Left hindlimb (tissue), 1 donor: ENCODE measurements around the gene ZNF143.
"Not testable (repeated sequence)": the region's sequence is repeated elsewhere in the genome, so short reads cannot be mapped to it uniquely, and the experiment has no call there.

Experiments
- DNase-seq: peaks from one replicate; pipeline ENCODE4 v3.0.0-alpha.2; 2018

Gene ZNF143

GRCh38 chr11:9460322-9461062, at the start of gene ZNF143:
TSS of gene ZNF143 (plus strand) at chr11:9461012. CDS start at chr11:9471309, 10,297 bp downstream.
- peak; percentile 100 for DNase-seq

- DNase-seq: no peak
Measured at GRCh38 chr11:9428706-9429105, 32.1 kb upstream of the ZNF143 start.

- no peak for DNase-seq
Measured at GRCh38 chr11:9438611-9439010, 22.2 kb upstream of the ZNF143 start.

GRCh38 chr11:9446230-9446629, 14.6 kb upstream of the ZNF143 start:
- no peak for DNase-seq

- DNase-seq: no peak
Measured at GRCh38 chr11:9448576-9449352, 12.0 kb upstream of the ZNF143 start.

- not testable (repeated sequence) for DNase-seq
Measured at GRCh38 chr11:9452023-9452422, 8.8 kb upstream of the ZNF143 start.

- no peak for DNase-seq
Measured at GRCh38 chr11:9455722-9456121, 5.1 kb upstream of the ZNF143 start.

- DNase-seq: peak; percentile 36
Measured at GRCh38 chr11:9459667-9460321, 1.0 kb upstream of the ZNF143 start.

GRCh38 chr11:9461063-9461759, 399 bp downstream of the ZNF143 start:
- peak; percentile 92 for DNase-seq

GRCh38 chr11:9461760-9462134, 935 bp downstream of the ZNF143 start:
- no peak for DNase-seq

GRCh38 chr11:9462172-9462799, 1.5 kb downstream of the ZNF143 start:
- DNase-seq: no peak

- DNase-seq: no peak
Measured at GRCh38 chr11:9462806-9463537, 2.2 kb downstream of the ZNF143 start.

GRCh38 chr11:9470765-9471164, 10.0 kb downstream of the ZNF143 start:
- DNase-seq: no peak

GRCh38 chr11:9473408-9473807, 12.6 kb downstream of the ZNF143 start:
- DNase-seq: no peak

GRCh38 chr11:9479899-9480298, 19.1 kb downstream of the ZNF143 start:
- DNase-seq: no peak

- no peak for DNase-seq
Measured at GRCh38 chr11:9489080-9489765, 28.4 kb downstream of the ZNF143 start.

GRCh38 chr11:9490376-9490775, 29.6 kb downstream of the ZNF143 start:
- DNase-seq: no peak

- DNase-seq: no peak
Measured at GRCh38 chr11:9493492-9493891, 32.7 kb downstream of the ZNF143 start.

- no peak for DNase-seq
Measured at GRCh38 chr11:9494316-9494715, 33.5 kb downstream of the ZNF143 start.

- DNase-seq: no peak
Measured at GRCh38 chr11:9495803-9496514, 35.1 kb downstream of the ZNF143 start.
